ENCODE results near the gene SLC5A9.
A peak's percentile ranks its signal among the peaks of the same experiment; 100 is the strongest.
"Not testable (repeated sequence)": the region's sequence is repeated elsewhere in the genome, so short reads cannot be mapped to it uniquely, and the experiment has no call there.

Gene SLC5A9

DNA sequence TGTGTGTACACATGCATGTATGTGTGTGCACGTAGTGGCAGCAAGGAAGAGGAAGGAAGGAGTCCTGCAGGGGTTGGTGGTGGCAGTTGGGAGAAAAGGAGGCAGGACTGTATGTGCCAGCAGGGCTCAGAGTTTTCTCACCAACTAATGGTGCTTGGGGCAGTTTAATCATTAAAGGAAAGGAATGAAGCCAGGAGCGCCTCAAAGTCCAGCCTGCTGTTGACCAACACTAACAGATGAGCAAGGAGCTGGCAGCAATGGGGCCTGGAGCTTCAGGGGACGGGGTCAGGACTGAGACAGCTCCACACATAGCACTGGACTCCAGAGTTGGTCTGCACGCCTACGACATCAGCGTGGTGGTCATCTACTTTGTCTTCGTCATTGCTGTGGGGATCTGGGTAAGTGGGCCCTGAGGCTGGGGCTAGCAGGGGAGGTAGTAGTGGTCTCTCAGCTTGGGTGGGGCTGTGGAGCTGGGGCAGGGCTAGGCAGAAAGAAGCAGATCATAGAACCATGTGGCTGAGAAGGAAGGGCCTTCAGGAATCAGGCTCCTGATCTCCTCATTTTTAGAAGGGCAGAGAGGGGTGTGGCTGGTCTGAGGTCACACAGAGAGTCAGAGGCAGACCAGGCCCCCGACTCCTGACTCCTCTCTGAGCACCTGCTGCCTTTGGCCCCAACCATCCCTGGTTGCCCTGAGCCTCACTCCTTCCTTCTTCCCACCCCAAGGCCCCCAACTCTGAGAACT lies at the start of gene SLC5A9:
SLC5A9 (plus strand) TSS at position 216 of the 742 bp plus-strand sequence; CDS start at position 237, 21 bp downstream.
- DNase-seq: no peak

GRCh38 chr1:48175116-48175515 lies 47.4 kb upstream of the SLC5A9 start:
- DNase-seq: no peak

GRCh38 chr1:48177257-48177656 lies 45.3 kb upstream of the SLC5A9 start:
- DNase-seq: no peak

DNA sequence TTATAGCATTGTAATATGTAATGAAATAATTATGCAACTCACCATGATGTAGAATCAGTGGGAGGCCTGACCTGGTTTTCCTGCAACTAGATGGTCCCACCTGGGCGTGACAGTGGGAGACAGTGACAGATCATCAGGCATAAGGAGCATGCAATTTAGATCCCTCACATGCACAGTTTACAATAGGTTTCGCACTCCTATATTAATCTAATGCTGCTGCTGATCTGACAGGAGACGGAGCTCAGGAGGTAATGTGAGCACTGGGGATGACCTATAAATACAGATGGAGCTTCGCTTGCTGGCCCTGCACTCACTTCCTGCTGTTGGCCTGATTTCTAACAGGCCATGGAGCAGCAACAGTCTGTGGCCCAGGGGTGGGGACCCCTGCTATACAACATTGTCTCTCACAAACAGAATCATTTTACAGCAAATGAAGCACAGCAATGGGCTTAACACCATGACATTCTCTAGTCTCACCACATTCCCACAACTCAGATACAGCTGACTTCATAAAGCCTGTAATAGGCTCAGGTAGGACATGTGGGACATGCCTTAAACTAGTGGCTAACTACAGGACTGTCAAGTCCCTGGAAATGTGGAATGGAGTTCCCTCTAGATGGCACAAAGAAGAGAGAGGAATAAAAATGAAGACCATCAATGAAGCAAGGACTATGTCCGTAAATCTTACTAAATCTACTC lies 40.7 kb upstream of the SLC5A9 start:
- DNase-seq: no peak

DNA sequence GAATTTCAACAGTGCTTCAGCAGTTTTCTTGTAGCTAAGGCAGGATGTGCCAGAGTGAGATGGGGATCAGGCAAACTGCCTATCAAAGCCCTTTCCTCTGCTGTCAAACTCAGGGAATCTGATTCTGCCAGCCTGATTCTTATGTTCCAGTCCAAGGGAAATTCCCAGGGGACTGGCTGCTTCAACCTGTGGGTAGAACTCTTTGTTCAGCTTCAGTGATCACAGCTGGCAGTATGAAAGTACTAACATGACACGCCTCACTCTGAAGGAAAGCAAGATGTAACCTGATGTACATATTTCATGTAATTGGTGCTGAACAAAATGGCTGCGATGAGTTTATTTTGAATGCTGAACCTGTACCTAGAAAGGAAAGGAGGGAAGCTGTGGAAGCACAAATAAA lies 40.1 kb upstream of the SLC5A9 start:
- peak; percentile 26 for DNase-seq

- DNase-seq: no peak
These were observed 36.1 kb upstream of the SLC5A9 start for GRCh38 chr1:48186306-48186839.

GRCh38 chr1:48187969-48188563 lies 34.5 kb upstream of the SLC5A9 start:
- DNase-seq: no peak

DNA sequence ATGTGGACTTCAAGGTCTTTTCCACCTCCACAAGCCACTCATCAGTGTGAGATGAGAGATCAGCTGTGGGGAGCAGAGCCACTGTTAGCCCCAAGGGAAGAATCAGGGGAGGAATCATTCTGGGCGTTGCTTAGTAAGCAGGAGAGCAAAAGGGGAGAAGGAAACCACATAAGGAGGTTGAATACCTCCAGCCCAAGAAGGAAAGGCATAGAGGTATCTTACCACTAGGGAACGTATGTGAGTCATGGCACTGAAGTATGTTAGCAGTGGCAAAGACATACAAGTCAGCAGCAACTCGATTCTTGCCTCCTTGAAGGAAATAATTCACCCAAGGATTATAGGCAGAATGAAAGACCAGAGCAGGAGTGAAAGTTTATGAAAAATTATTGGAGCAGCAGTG lies 31.6 kb upstream of the SLC5A9 start:
- DNase-seq: no peak

DNA sequence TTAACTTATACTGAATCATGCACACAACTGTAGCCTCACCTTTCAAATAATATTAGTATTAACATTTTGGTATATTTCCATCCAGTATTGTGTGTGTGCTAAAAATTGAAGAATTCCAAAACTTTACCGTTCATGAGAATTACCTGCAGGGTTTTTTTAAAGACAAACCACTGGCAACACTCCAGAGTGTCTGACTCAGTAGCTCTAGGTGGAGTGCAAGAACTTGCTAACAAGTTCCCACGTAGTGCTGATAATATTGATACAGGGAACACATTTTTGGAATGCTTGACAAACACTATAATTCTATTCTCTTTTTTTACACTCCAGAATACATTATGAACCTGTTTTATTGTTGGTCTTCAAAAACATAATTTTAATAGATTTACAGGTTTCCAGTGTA lies 27.7 kb upstream of the SLC5A9 start:
- no peak for DNase-seq

- no peak for DNase-seq
These were observed 26.3 kb upstream of the SLC5A9 start for GRCh38 chr1:48196237-48196636.

GRCh38 chr1:48198970-48199369 lies 23.5 kb upstream of the SLC5A9 start:
- DNase-seq: no peak

GRCh38 chr1:48200166-48200900 lies 22.2 kb upstream of the SLC5A9 start:
- DNase-seq: no peak

DNA sequence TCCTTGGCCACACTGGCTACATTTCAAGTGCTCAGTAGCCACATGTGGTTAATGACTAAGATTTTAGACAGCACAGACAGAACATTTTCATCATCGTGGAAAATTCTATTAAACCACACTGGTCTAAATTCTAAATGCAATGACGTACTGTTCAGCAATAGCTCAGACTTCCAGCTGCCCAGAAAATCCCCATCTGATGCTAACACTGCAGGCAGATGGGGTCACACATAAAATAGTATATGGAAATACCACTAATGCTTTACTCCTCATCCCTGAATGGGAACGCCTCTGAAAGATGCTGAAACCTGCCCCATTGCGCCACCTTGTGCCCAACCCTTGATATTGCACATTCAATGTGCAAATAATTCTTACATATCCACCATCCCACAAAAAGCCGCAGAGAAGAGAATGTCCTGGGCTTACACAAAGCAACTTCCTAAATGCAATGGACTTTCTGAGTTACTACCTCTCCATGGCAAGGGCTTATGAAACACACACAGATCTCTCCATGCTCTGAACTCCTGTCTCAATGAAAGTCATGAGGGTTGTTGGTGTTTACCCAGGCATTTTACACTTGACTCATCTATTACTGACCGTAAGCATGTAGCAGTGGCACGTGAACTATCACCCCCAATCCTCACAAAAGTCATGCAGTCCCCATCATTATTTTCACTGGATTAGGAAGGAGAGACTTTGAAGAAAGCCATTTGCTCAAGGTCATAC lies 20.3 kb upstream of the SLC5A9 start:
- DNase-seq: peak; percentile 47

GRCh38 chr1:48203287-48203900 lies 19.1 kb upstream of the SLC5A9 start:
- no peak for DNase-seq

DNA sequence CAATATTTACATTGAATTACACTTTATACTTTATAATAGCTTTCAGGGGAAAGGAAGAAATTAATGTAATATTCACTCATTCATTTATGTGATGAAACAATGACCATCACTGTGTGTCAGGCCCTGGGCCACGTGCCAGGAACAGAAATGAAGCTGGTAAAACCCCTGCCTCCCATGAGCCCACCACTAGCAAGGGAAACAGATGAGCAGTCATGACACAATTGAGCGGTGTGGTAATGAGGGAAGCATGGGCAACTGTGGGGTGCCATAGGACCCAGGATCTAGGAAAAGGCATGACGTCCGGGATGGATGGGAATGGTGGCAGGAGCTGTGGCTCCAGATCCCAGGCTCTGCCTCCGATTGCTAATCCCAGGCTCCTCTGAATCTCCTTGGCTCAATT lies 17.0 kb upstream of the SLC5A9 start:
- no peak for DNase-seq

GRCh38 chr1:48206371-48206770 lies 16.1 kb upstream of the SLC5A9 start:
- DNase-seq: no peak

DNA sequence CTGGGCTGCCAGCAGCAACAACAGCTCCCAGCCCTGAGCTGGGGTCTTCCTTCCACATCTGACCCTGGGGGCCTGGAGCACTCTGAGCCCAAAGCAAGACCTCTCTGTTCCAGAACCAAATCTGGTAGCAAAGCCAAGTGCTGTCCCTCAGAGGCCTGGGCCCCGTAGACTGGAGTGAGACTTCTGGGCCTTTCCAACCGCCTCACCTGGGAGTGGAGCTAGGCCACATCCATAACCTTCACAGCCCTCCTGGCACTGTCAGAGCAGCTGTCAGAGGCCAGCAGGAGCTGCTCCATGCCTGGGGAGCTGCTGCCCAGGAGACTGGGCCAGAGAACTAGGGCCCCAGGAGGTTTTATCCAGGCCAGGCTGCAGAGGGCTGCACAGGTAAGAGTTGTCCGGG lies 15.4 kb upstream of the SLC5A9 start:
- no peak for DNase-seq

GRCh38 chr1:48207536-48208075 lies 14.9 kb upstream of the SLC5A9 start:
- no peak for DNase-seq

DNA sequence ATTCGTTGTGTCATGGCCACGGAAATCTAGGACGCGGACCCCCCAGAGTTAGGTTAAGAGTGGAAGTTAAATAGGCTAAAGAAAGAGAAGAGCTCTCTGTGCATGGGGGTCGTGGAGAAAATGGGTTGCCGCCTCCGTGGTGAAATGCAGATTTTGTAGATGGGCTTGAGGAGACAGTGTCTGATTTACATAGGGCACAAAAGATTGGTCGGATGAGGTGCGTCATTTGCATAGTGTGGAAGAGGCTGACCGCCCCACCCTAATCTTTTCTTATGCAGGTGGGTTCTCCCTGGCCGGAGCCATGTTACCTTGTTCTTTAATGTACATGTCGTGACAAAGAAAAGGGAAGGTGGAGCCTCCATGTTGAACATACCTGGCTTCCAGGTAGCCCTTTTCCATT lies 14.3 kb upstream of the SLC5A9 start:
- no peak for DNase-seq

DNA sequence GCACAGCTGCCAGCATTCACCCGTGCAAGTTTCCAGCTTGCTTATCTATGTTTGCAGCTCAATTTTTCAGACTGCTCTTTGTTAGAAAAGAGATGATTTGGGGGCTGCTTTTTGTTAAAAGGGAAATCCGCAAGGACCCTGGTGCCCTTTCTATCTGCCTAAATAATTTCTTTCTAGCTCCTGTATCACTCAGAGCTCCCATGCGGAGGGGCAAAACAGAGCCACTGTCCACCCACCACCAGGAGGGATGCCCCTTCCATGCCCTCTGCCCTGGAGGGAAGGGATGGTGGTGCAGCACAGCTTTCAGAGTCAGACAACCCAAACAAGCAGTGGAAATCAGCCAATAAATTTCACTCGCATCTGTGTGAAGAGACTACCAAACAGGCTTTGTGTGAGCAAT lies 13.9 kb upstream of the SLC5A9 start:
- DNase-seq: no peak

DNA sequence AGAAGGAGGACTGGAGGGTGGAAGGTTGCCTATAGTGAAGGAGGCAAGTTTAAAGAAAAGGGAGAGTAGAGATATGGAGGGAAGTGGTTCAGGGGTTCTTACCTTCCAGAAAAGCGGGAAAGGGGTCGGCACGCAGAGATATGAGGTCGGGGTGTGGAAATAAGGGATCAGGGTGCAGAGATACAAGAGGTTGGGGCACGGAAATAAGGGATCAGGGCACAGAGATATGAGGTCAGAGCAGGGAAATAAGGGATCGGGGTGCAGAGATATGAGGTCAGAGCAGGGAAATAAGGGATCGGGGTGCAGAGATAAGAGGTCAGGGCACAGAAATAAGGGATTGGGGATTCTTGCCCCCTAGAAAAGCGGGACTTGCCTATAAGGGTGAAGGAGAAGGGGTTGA lies 9.1 kb upstream of the SLC5A9 start:
- not testable (repeated sequence) for DNase-seq

DNA sequence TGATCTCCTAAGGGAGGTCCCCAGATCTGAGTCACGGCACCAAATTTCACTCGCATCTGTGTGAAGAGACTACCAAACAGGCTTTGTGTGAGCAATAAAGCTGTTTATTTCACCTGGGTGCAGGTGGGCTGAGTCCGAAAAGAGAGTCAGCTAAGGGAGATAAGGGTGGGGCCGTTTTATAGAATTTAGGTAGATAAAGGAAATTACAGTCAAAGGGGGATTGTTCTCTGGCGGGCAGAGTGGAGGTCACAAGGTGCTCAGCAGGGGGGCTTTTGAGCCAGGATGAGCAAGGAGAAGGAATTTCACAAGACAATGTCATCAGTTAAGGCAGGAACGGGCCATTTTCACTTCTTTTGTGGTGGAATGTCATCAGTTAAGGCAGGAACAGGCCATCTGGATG lies 8.2 kb upstream of the SLC5A9 start:
- DNase-seq: not testable (repeated sequence)
